ENCODE data around the gene TMTC1.

The TMTC1 gene

DNA sequence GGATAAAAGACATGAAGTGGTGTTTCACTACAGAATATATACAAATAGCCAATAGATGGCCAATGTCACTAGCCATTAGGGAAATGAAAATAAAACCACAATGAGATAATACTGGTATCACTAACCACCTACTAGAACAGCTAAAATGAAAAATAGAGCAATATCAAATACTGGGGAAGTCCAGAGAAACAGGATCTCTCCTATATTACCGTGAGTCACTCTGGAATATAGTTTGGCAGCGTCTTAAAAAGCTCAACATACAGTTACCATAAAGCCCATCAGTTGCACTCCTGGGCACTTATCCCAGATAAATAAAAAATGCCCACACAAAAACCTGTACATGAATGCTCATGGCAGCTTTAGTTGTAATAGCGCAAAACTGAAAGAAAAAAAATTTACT lies 101.7 kb downstream of the TMTC1 start:
- no peaks in the 10 kb centered on the region for H3K9me3 ChIP-seq (ENCODE audit: insufficient read depth, low read depth, low read length)
- H3K9ac ChIP-seq (ENCODE audit: low read depth, low read length): no peak overlapping the region
- no peaks in the 10 kb centered on the region for H3K4me1 ChIP-seq (ENCODE audit: insufficient read depth, low read length)
- no peaks in the 10 kb centered on the region for H3K27me3 ChIP-seq (ENCODE audit: insufficient read depth, low read length)
- H3K4me3 ChIP-seq (ENCODE audit: low read length): no peak overlapping the region
- H3K27ac ChIP-seq (ENCODE audit: low read length): no peak overlapping the region
- H3K36me3 ChIP-seq (ENCODE audit: insufficient read depth, low read depth, low read length): no peaks in the 10 kb centered on the region

DNA sequence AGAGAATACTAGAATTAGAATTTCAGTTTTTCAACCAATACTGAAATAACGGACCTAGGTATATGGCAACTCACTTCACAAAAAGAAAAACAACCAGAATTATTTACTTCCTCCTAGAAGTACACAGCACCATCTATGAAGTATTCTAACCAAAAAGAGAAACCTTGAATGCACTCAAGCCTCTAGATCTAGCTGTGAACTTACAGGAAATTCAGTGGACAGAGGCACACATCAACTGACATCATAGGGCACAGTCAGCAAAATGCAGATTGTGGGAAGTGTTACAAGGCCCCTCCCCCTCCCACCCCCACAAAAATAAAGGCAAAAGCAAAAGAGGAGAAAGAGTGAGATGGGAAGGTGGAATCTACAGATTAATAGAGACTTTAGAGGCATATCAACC lies 102.4 kb downstream of the TMTC1 start:
- no peak overlapping the region for H3K9ac ChIP-seq (ENCODE audit: low read depth, low read length)
- H3K4me1 ChIP-seq (ENCODE audit: insufficient read depth, low read length): no peaks in the 10 kb centered on the region
- no peak overlapping the region for H3K4me3 ChIP-seq (ENCODE audit: low read length)
- H3K27ac ChIP-seq (ENCODE audit: low read length): no peak overlapping the region
- no peaks in the 10 kb centered on the region for H3K36me3 ChIP-seq (ENCODE audit: insufficient read depth, low read depth, low read length)
- no peaks in the 10 kb centered on the region for H3K27me3 ChIP-seq (ENCODE audit: insufficient read depth, low read length)
- no peaks in the 10 kb centered on the region for H3K9me3 ChIP-seq (ENCODE audit: insufficient read depth, low read depth, low read length)

DNA sequence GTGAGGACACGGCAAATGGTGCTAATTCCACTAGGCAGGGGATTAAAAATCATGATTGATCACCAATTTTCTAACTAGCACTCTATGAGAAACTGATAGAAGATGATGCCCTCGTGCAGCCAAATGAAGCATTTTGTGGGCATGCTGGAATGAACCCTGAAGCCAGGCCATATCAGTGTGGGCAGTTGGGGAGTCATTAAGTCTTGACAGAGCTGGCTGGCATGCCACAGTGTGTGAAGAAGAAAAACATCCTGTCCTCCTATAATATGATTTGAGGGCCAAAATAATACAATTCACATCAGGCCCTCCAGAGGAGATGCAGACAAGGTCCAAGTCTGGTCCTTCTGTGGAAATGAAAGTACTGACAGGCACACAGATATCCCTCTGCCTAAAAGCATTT lies 107.1 kb downstream of the TMTC1 start:
- no peaks in the 10 kb centered on the region for H3K4me1 ChIP-seq (ENCODE audit: insufficient read depth, low read length)
- H3K36me3 ChIP-seq (ENCODE audit: insufficient read depth, low read depth, low read length): no peaks in the 10 kb centered on the region
- no peak overlapping the region for H3K4me3 ChIP-seq (ENCODE audit: low read length)
- no peak overlapping the region for H3K27ac ChIP-seq (ENCODE audit: low read length)
- H3K9me3 ChIP-seq (ENCODE audit: insufficient read depth, low read depth, low read length): no peaks in the 10 kb centered on the region
- no peak overlapping the region for H3K9ac ChIP-seq (ENCODE audit: low read depth, low read length)
- H3K27me3 ChIP-seq (ENCODE audit: insufficient read depth, low read length): no peaks in the 10 kb centered on the region

DNA sequence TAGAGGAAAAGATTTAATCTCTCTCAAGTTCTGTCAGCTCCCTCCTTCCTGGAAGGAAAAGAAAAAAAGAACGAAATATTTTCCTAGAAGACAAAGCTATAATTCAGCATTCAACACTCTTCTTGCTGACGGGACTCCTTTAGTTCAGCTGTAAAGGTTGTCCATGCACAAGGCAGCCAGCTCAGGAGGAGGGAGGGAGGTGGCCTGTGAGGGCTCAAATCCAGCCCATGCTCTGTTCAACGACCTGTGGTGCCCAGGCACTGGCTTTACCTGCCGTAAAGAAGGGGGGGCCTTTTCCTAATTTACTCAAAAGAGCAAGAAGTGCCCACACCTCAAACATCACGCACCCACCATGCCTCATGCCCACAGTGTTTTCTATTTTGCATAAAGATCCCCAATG lies 109.3 kb downstream of the TMTC1 start:
- Histone ChIP-seq H3K9ac (ENCODE audit: low read depth, low read length) (no peak overlapping the region), H3K4me3 (ENCODE audit: low read length) (no peak overlapping the region), H3K4me1 (ENCODE audit: insufficient read depth, low read length) (no peaks in the 10 kb centered on the region), H3K27ac (ENCODE audit: low read length) (no peak overlapping the region), H3K9me3 (ENCODE audit: insufficient read depth, low read depth, low read length) (no peaks in the 10 kb centered on the region), H3K27me3 (ENCODE audit: insufficient read depth, low read length) (no peaks in the 10 kb centered on the region), H3K36me3 (ENCODE audit: insufficient read depth, low read depth, low read length) (no peaks in the 10 kb centered on the region)

DNA sequence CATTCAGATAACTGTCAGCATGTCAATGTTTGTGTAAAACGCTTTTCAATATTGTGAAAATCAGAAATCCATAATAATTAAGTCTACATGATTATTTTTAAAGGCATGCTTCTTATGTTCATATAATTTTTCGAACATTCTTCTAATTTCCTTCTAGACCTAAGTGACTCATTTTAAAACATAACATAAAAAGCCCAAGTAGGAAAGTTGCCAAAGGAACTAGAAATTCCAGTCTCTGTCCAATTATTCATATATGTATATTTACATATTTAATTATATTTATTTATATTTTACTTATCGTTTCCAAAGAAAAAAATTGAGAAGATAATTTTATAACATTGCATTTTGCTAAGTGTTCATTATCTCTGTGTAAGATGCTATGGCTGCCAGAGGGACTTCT lies 110.4 kb downstream of the TMTC1 start:
- H3K4me1 ChIP-seq (ENCODE audit: insufficient read depth, low read length): no peaks in the 10 kb centered on the region
- no peaks in the 10 kb centered on the region for H3K36me3 ChIP-seq (ENCODE audit: insufficient read depth, low read depth, low read length)
- no peak overlapping the region for H3K4me3 ChIP-seq (ENCODE audit: low read length)
- H3K9me3 ChIP-seq (ENCODE audit: insufficient read depth, low read depth, low read length): no peaks in the 10 kb centered on the region
- no peak overlapping the region for H3K9ac ChIP-seq (ENCODE audit: low read depth, low read length)
- no peak overlapping the region for H3K27ac ChIP-seq (ENCODE audit: low read length)
- no peaks in the 10 kb centered on the region for H3K27me3 ChIP-seq (ENCODE audit: insufficient read depth, low read length)

DNA sequence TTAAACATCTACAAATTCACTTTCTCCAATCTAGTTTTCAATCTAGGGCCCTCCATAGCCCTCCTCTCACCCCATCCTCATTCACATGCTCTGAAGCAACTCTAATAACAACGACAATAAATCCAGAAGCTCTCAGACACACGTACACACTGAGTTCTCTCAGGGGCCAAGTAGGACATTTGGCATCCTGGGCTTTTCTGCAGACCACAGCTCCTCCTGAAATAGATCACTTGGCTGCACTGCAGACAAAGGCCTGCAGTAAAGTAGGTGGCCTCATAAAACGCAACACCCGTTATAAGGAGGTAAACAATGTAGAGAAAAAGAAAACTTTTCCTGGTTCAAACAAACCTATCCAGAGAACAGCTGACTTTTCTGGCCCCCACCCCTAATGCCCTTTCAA lies 111.2 kb downstream of the TMTC1 start:
- H3K36me3 ChIP-seq (ENCODE audit: insufficient read depth, low read depth, low read length): no peaks in the 10 kb centered on the region
- no peak overlapping the region for H3K4me3 ChIP-seq (ENCODE audit: low read length)
- H3K9ac ChIP-seq (ENCODE audit: low read depth, low read length): no peak overlapping the region
- H3K27ac ChIP-seq (ENCODE audit: low read length): no peak overlapping the region
- H3K4me1 ChIP-seq (ENCODE audit: insufficient read depth, low read length): peaks cover 3% of the 10 kb centered on the region; the same call in 1 of the 2 replicates
- H3K9me3 ChIP-seq (ENCODE audit: insufficient read depth, low read depth, low read length): no peaks in the 10 kb centered on the region
- no peaks in the 10 kb centered on the region for H3K27me3 ChIP-seq (ENCODE audit: insufficient read depth, low read length)

DNA sequence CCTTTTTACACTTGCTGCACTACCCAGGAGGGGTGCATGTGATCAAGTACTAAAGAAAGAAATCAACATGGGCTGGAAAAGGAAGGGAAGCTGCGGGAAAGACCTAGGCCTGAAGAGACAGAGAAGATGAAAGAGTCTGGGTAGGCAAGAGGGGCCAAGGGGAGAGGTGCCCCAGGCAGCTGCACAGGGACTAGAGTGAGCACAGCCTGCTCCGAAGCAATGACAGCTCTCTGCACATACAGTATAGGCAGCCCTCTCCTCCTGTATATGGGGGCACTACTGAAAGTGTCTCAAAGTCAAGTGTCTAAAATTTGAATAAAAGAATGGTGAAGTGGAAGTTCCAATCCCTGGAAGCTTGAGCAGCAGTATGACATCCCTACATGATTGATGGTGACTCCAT lies 112.0 kb downstream of the TMTC1 start:
- Histone ChIP-seq H3K9ac (ENCODE audit: low read depth, low read length) (no peak overlapping the region), H3K4me3 (ENCODE audit: low read length) (no peak overlapping the region), H3K9me3 (ENCODE audit: insufficient read depth, low read depth, low read length) (no peaks in the 10 kb centered on the region), H3K27me3 (ENCODE audit: insufficient read depth, low read length) (no peaks in the 10 kb centered on the region), H3K27ac (ENCODE audit: low read length) (no peak overlapping the region), H3K36me3 (ENCODE audit: insufficient read depth, low read depth, low read length) (no peaks in the 10 kb centered on the region), H3K4me1 (ENCODE audit: insufficient read depth, low read length) (peaks cover 5% of the 10 kb centered on the region; the same call in 1 of the 2 replicates)

DNA sequence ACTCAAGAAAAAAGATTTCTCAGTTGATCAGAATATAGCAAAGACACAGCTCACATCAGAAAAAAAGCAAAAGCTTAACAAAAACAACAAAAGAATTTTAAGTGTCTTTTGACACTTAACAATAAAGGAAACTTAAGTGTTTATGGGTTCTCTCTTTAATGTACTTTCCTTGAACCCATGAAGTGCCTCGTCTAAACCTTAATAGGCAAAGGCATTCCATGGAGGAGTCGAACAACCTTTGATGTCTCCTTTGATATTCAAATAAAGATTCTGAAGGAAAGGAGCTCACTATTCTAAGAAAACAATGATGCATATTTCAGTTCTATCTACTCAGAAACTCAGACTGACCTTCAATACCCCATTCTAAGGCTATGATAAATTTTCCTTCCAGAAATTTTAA lies 116.7 kb downstream of the TMTC1 start:
- H3K27ac ChIP-seq (ENCODE audit: low read length): no peak overlapping the region
- peaks cover 6% of the 10 kb centered on the region; the same call in 1 of the 2 replicates for H3K4me1 ChIP-seq (ENCODE audit: insufficient read depth, low read length)
- H3K4me3 ChIP-seq (ENCODE audit: low read length): no peak overlapping the region
- H3K36me3 ChIP-seq (ENCODE audit: insufficient read depth, low read depth, low read length): no peaks in the 10 kb centered on the region
- H3K9ac ChIP-seq (ENCODE audit: low read depth, low read length): no peak overlapping the region
- H3K27me3 ChIP-seq (ENCODE audit: insufficient read depth, low read length): no peaks in the 10 kb centered on the region
- H3K9me3 ChIP-seq (ENCODE audit: insufficient read depth, low read depth, low read length): no peaks in the 10 kb centered on the region

DNA sequence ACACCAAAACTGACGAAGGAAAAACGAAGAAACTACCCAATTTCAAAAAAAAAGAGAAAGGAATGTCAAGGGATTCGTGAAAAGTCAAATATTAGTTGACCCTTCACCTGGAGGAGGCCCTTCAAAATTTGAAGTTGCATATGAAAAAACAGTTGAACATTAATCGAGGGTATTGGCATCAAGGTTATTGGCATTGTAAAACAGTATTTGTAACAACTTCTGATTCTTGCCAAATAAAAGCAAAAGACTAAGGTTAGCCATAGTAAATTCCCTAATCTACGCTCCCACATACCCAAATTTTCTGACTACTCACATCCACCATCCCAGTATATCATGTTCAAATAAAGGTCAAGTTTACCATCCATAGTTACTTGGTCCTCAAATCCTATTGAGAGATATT lies 118.6 kb downstream of the TMTC1 start:
- Histone ChIP-seq H3K9me3 (ENCODE audit: insufficient read depth, low read depth, low read length) (no peaks in the 10 kb centered on the region), H3K4me3 (ENCODE audit: low read length) (no peak overlapping the region), H3K36me3 (ENCODE audit: insufficient read depth, low read depth, low read length) (no peaks in the 10 kb centered on the region), H3K27me3 (ENCODE audit: insufficient read depth, low read length) (no peaks in the 10 kb centered on the region), H3K9ac (ENCODE audit: low read depth, low read length) (no peak overlapping the region), H3K27ac (ENCODE audit: low read length) (no peak overlapping the region), H3K4me1 (ENCODE audit: insufficient read depth, low read length) (peaks cover 6% of the 10 kb centered on the region; the same call in 1 of the 2 replicates)

DNA sequence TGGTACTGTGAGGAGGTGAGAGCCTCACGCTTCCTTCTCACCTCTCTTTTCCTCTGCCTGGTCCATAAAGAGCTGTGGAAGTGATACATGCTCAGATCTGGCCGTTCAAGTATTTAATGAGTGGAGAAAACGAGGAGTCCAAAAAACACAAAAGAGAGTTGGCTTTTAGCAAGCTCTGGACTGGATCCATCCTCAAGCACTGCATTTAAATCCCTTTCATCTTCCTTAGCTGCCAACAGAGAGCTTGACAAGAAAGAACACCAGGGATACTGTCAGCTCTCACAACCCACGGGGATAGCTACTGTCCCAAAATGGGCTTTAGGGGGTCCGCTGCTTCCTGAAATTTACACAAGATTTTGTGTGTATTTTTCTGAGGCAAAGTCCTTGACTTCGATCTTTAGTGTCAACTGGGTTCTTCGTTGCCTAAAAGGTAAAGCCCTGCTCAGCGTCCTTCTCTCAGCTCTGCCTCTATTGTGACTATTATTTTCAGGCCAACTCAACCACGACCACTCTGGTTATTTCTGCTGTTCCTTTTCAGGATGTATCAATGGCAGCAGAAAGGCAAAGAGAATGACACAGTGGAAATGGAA lies 120.9 kb downstream of the TMTC1 start:
- Histone ChIP-seq H3K9ac (ENCODE audit: low read depth, low read length) (no peak overlapping the region), H3K36me3 (ENCODE audit: insufficient read depth, low read depth, low read length) (no peaks in the 10 kb centered on the region), H3K4me3 (ENCODE audit: low read length) (no peak overlapping the region), H3K27ac (ENCODE audit: low read length) (no peak overlapping the region), H3K27me3 (ENCODE audit: insufficient read depth, low read length) (no peaks in the 10 kb centered on the region), H3K4me1 (ENCODE audit: insufficient read depth, low read length) (peaks cover 3% of the 10 kb centered on the region; the same call in 1 of the 2 replicates), H3K9me3 (ENCODE audit: insufficient read depth, low read depth, low read length) (no peaks in the 10 kb centered on the region)

DNA sequence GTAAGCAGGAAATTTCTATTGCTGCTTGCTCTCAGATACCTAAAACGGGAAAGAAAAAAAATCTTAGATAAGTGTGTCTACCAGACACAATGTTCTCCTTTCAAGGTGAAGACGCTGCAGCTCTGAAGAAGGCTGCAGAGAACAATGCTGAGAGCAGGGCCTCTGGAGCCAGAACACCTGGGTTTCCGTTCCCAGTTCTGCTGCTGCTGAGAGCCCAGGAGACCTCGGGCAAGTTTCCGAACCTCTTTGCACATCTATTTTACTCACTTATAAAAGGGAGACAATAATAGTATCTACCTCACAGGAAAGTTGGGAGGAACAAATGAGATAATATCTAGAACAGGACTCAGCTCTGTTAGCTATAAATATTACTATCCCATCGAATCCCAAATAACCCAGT lies 122.9 kb downstream of the TMTC1 start:
- no peaks in the 10 kb centered on the region for H3K36me3 ChIP-seq (ENCODE audit: insufficient read depth, low read depth, low read length)
- no peak overlapping the region for H3K4me3 ChIP-seq (ENCODE audit: low read length)
- no peak overlapping the region for H3K9ac ChIP-seq (ENCODE audit: low read depth, low read length)
- no peaks in the 10 kb centered on the region for H3K9me3 ChIP-seq (ENCODE audit: insufficient read depth, low read depth, low read length)
- no peak overlapping the region for H3K27ac ChIP-seq (ENCODE audit: low read length)
- no peaks in the 10 kb centered on the region; the same call in 1 of the 2 replicates for H3K4me1 ChIP-seq (ENCODE audit: insufficient read depth, low read length)
- no peaks in the 10 kb centered on the region for H3K27me3 ChIP-seq (ENCODE audit: insufficient read depth, low read length)

DNA sequence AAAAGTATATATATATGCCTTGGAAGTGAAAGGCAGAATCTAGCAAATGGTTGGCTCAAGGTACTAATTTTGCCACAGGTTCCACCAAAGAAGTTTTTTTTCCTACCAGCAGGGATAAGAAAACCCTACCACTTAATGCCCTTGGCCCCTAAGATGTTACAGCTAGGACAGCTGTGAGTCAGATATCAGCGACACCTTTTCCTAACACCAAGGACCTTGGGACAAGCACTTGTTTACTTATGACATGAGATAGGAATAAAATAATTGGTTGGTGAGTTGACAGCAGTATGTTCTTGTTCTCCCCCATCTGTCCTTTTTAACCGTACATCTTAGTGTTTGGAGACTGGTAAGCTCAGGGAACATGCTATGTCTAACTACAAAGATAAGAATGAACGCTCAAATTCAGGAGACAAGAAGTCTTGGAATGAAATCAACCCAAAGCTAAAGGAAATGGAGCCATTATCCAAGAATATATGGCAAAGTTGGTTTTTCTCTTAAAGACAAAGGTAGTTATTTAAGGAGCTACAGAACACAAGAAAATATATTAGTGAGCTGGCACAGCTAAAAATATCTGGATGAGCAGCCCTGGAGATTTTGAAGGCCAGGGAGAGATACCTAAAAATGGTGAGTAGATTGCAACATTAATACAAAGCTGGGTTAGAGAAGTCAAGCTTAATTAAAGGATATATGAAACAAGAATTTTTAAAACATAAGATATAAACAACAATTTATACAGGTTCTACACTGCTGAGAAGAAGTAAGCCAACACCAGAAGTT lies 126.8 kb downstream of the TMTC1 start:
- Histone ChIP-seq H3K36me3 (ENCODE audit: insufficient read depth, low read depth, low read length) (no peaks in the 10 kb centered on the region), H3K4me3 (ENCODE audit: low read length) (no peak overlapping the region), H3K27ac (ENCODE audit: low read length) (no peak overlapping the region), H3K4me1 (ENCODE audit: insufficient read depth, low read length) (no peaks in the 10 kb centered on the region), H3K27me3 (ENCODE audit: insufficient read depth, low read length) (no peaks in the 10 kb centered on the region), H3K9ac (ENCODE audit: low read depth, low read length) (no peak overlapping the region), H3K9me3 (ENCODE audit: insufficient read depth, low read depth, low read length) (no peaks in the 10 kb centered on the region)

Data from iPS-20b (cell line).